Liver (tissue), 9 donors: ENCODE results near the gene CYP1A2. TPM values are rescaled to one million over a fixed set of nuclear protein-coding genes. Genes with fewer than 3 reads are reported as not detected.

Source experiments
- DNase-seq: peaks from one replicate; pipeline ENCODE4 v3.0.0-alpha.2; 2017; ENCODE audit warnings: low spot score
- H3K27ac ChIP-seq, 2 donors: one replicate each; pipeline ENCODE4 v1.7.0; 2013; ENCODE audit warnings: inconsistent platforms in 2 of 2, low read length in 2 of 2, control low read depth in 1 of 2, low read depth in 1 of 2, mild to moderate bottlenecking in 1 of 2
- H3K27me3 ChIP-seq, 4 donors: one replicate each; pipeline versions ENCODE4 v1.6.1 to v1.7.0; 2013; ENCODE audit warnings: low read length in 3 of 4, inconsistent platforms in 1 of 4, mild to moderate bottlenecking in 1 of 4, moderate library complexity in 1 of 4; ENCODE audit not compliant: control insufficient read depth in 4 of 4, insufficient read depth in 4 of 4
- H3K36me3 ChIP-seq, 4 donors: one replicate each; pipeline versions ENCODE4 v1.6.1 to v1.7.0; 2013; ENCODE audit warnings: low read length in 3 of 4, mild to moderate bottlenecking in 3 of 4, low read depth in 1 of 4, moderate library complexity in 1 of 4; ENCODE audit not compliant: control insufficient read depth in 4 of 4, insufficient read depth in 3 of 4
- H3K4me1 ChIP-seq, 4 donors: one replicate each; pipeline versions ENCODE4 v1.6.1 to v1.7.0; 2013; ENCODE audit warnings: low read length in 3 of 4, mild to moderate bottlenecking in 3 of 4, moderate library complexity in 1 of 4; ENCODE audit not compliant: control insufficient read depth in 4 of 4, insufficient read depth in 4 of 4
- H3K4me3 ChIP-seq, 3 donors: one replicate each; pipeline versions ENCODE4 v1.6.1 to v1.7.0; 2013; ENCODE audit warnings: low read length in 3 of 3, control low read depth in 1 of 3, low read depth in 1 of 3, mild to moderate bottlenecking in 1 of 3
- H3K9ac ChIP-seq, 2 donors: one replicate each; pipeline ENCODE4 v1.7.0; 2013; ENCODE audit warnings: low read length in 2 of 2, mild to moderate bottlenecking in 2 of 2, moderate library complexity in 2 of 2, control low read depth in 1 of 2, low read depth in 1 of 2
- H3K9me3 ChIP-seq, 4 donors: one replicate each; pipeline versions ENCODE4 v1.6.1 to v1.7.0; 2013; ENCODE audit warnings: low read length in 3 of 4; ENCODE audit not compliant: control insufficient read depth in 4 of 4
- ATF3 ChIP-seq: IDR thresholded peaks from 2 replicates; pipeline ENCODE4 v1.6.1; 2016; ENCODE audit warnings: antibody characterized with exemption
- EGR1 ChIP-seq, 2 donors: IDR thresholded peaks; 2 replicates each; pipeline ENCODE4 v1.6.1; 2016 to 2018; ENCODE audit warnings: antibody characterized with exemption in 2 of 2, low read depth in 2 of 2
- FOXA1 ChIP-seq: IDR thresholded peaks from 2 replicates; pipeline ENCODE4 v1.6.1; 2016; ENCODE audit warnings: antibody characterized with exemption
- FOXA2 ChIP-seq: IDR thresholded peaks from 2 replicates; pipeline ENCODE4 v1.6.1; 2016; ENCODE audit warnings: antibody characterized with exemption
- GABPA ChIP-seq, 2 donors: IDR thresholded peaks in 1 of 2; conservative IDR thresholded peaks in 1 of 2; 2 replicates each; pipeline ENCODE4 v1.6.1; 2016; ENCODE audit warnings: antibody characterized with exemption in 2 of 2, mild to moderate bottlenecking in 1 of 2, moderate library complexity in 1 of 2
- HNF4A ChIP-seq, 2 donors: conservative IDR thresholded peaks; 2 replicates each; pipeline ENCODE4 v1.6.1; 2016; ENCODE audit warnings: antibody characterized with exemption in 2 of 2, mild to moderate bottlenecking in 2 of 2
- HNF4G ChIP-seq: IDR thresholded peaks from 2 replicates; pipeline ENCODE4 v1.6.1; 2016; ENCODE audit warnings: antibody characterized with exemption
- JUND ChIP-seq, 2 donors: IDR thresholded peaks; 2 replicates each; pipeline ENCODE4 v1.6.1; 2016; ENCODE audit warnings: antibody characterized with exemption in 2 of 2
- MAX ChIP-seq: IDR thresholded peaks from 2 replicates; pipeline ENCODE4 v1.6.1; 2016; ENCODE audit warnings: antibody characterized with exemption
- NR2F2 ChIP-seq: IDR thresholded peaks from 2 replicates; pipeline ENCODE4 v1.6.1; 2016; ENCODE audit warnings: antibody characterized with exemption
- RAD21 ChIP-seq, 2 donors: IDR thresholded peaks; 2 replicates each; pipeline ENCODE4 v1.6.1; 2016; ENCODE audit warnings: antibody characterized with exemption in 2 of 2, mild to moderate bottlenecking in 2 of 2
- REST ChIP-seq: IDR thresholded peaks from 2 replicates; pipeline ENCODE4 v1.6.1; 2016; ENCODE audit warnings: antibody characterized with exemption, mild to moderate bottlenecking
- RXRA ChIP-seq, 2 donors: IDR thresholded peaks; 2 replicates each; pipeline ENCODE4 v1.6.1; 2017 to 2018; ENCODE audit warnings: antibody characterized with exemption in 2 of 2, mild to moderate bottlenecking in 1 of 2
- SP1 ChIP-seq: IDR thresholded peaks from 2 replicates; pipeline ENCODE4 v1.6.1; 2018; ENCODE audit warnings: antibody characterized with exemption, mild to moderate bottlenecking
- TAF1 ChIP-seq: conservative IDR thresholded peaks from 2 replicates; pipeline ENCODE4 v1.6.1; 2016; ENCODE audit warnings: antibody characterized with exemption, mild to moderate bottlenecking
- YY1 ChIP-seq: IDR thresholded peaks from 2 replicates; pipeline ENCODE4 v1.6.1; 2016; ENCODE audit warnings: antibody characterized with exemption, mild to moderate bottlenecking
- ZBTB33 ChIP-seq: IDR thresholded peaks from 2 replicates; pipeline ENCODE4 v1.6.1; 2016; ENCODE audit warnings: antibody characterized with exemption
- WGBS: extraction: QIAGEN DNeasy Blood & Tissue Kit; methylation state at CpG from one replicate; pipeline ENCODE4 v1.1.7; 2013; 5-methylcytosine and 5-hydroxymethylcytosine counted together
- polyA plus RNA-seq, 2 donors: library from polyadenylated mRNA; stranded (reverse) in 1 of 2; unstranded in 1 of 2; fragments of 200-250 nt in 1 of 2; fragments of >200 nt in 1 of 2; fragmentation: Nextera tagmentation in 1 of 2; extraction: Ambion mirVana in 1 of 2; gene quantifications; one replicate each; pipeline versions ENCODE4 v1.2.1 to v1.2.3, GENCODE V29; 2013 to 2015
- total RNA-seq, 2 donors: library from RNA; depleted of rRNA; stranded (reverse); fragments of >200 nt; gene quantifications; one replicate each; pipeline ENCODE4 v1.2.3, GENCODE V29; 2014
- donor health status: healthy.
- donor health status: healthy.
- donor health status: healthy.
- donor health status: healthy.
- donor health status: healthy.

Gene CYP1A2
- total and polyA plus RNA-seq, 4 donors = 21.8 to 32.5 (median 31.7) TPM; not detected in 1

- 59% methylated on average over 3 of the region's 3 CpGs for WGBS
- Histone ChIP-seq H3K27ac (no peak overlapping the region), H3K4me1 (no peaks in the 10 kb centered on the region), H3K36me3 (no peaks in the 10 kb centered on the region), H3K27me3 (no peaks in the 10 kb centered on the region), H3K9me3 (no peaks in the 10 kb centered on the region), H3K9ac (no peak overlapping the region), H3K4me3 (no peak overlapping the region)
- no peak for DNase-seq
- TF ChIP-seq YY1 = no peak
- no peak for TF ChIP-seq EGR1 (IDR thresholded peaks at IDR 0.05; ENCODE audit: low read depth in 2 of 2)
- TF ChIP-seq TAF1 = no peak
- TF ChIP-seq HNF4A (conservative IDR thresholded peaks at IDR 0.05) = no peak
- no peak for TF ChIP-seq RXRA (IDR thresholded peaks at IDR 0.05)
- TF ChIP-seq REST = no peak
- TF ChIP-seq JUND (IDR thresholded peaks at IDR 0.05) = no peak
These were observed 36.3 kb upstream of the CYP1A2 start for GRCh38 chr15:74712311-74712710.

GRCh38 chr15:74716651-74717050 lies 32.0 kb upstream of the CYP1A2 start:
- Histone ChIP-seq H3K27me3 (no peaks in the 10 kb centered on the region), H3K4me1 (no peaks in the 10 kb centered on the region), H3K4me3 (no peak overlapping the region), H3K9me3 (no peaks in the 10 kb centered on the region), H3K9ac (no peak overlapping the region), H3K27ac (no peak overlapping the region), H3K36me3 (no peaks in the 10 kb centered on the region)
- TF ChIP-seq RAD21 (IDR thresholded peaks at IDR 0.05) (no peak), ZBTB33 (no peak), SP1 (no peak), NR2F2 (no peak), JUND (IDR thresholded peaks at IDR 0.05) (no peak), EGR1 (IDR thresholded peaks at IDR 0.05; ENCODE audit: low read depth in 2 of 2) (no peak), HNF4A (conservative IDR thresholded peaks at IDR 0.05) (no peak), GABPA (IDR thresholded peaks at IDR 0.05 in 1 of 2, conservative IDR thresholded peaks at IDR 0.05 in 1 of 2) (no peak), YY1 (no peak), TAF1 (no peak), RXRA (IDR thresholded peaks at IDR 0.05) (no peak), HNF4G (no peak)
- DNase-seq = no peak
- WGBS = 66% methylated on average over 5 of the region's 5 CpGs

- Histone ChIP-seq H3K27ac (no peak overlapping the region), H3K4me3 (no peak overlapping the region), H3K9ac (no peak overlapping the region), H3K9me3 (no peaks in the 10 kb centered on the region), H3K27me3 (no peaks in the 10 kb centered on the region), H3K36me3 (no peaks in the 10 kb centered on the region), H3K4me1 (peaks cover 3 to 27% (median 21%) of the 10 kb centered on the region in 4 donors)
- WGBS = 81% methylated on average over 13 of the region's 13 CpGs
- no peak for DNase-seq
- TF ChIP-seq TAF1 = no peak
- no peak for TF ChIP-seq ATF3
- no peak for TF ChIP-seq HNF4G
- no peak for TF ChIP-seq SP1
- TF ChIP-seq GABPA (IDR thresholded peaks at IDR 0.05 in 1 of 2, conservative IDR thresholded peaks at IDR 0.05 in 1 of 2) = no peak
- TF ChIP-seq RAD21 (IDR thresholded peaks at IDR 0.05) = no peak
- no peak for TF ChIP-seq EGR1 (IDR thresholded peaks at IDR 0.05; ENCODE audit: low read depth in 2 of 2)
- no peak for TF ChIP-seq HNF4A (conservative IDR thresholded peaks at IDR 0.05)
- no peak for TF ChIP-seq JUND (IDR thresholded peaks at IDR 0.05)
- no peak for TF ChIP-seq FOXA1
- TF ChIP-seq REST = no peak
- TF ChIP-seq MAX = no peak
- TF ChIP-seq FOXA2 = no peak
These were observed 26.1 kb upstream of the CYP1A2 start for GRCh38 chr15:74722591-74722990.
